Neural progenitor cell (in vitro differentiated cells): ENCODE data around the gene SNN. TPM values are rescaled to one million over a fixed set of nuclear protein-coding genes. Genes with fewer than 3 reads are reported as not detected.

ENCODE experiments used
- DNase-seq: peaks from one replicate; pipeline ENCODE4 v3.0.0-alpha.2; 2016; ENCODE audit warnings: low spot score
- H2AFZ ChIP-seq: fragments of 200-600 bp; sonication (generic); replicated peaks from 2 replicates; pipeline ENCODE4 v1.6.1; 2016; ENCODE audit warnings: antibody characterized with exemption
- H3F3A ChIP-seq: fragments of 200-600 bp; sonication (generic); 2 replicates; pipeline ENCODE4 v1.6.1; 2016; ENCODE audit warnings: antibody characterized with exemption, low read depth
- H3K27ac ChIP-seq: fragments of 200-600 bp; sonication (generic); 2 replicates; pipeline ENCODE4 v1.5.1; 2016; ENCODE audit warnings: mild to moderate bottlenecking
- H3K27me3 ChIP-seq: fragments of 200-600 bp; sonication (generic); 2 replicates; pipeline ENCODE4 v1.6.1; 2016; ENCODE audit warnings: mild to moderate bottlenecking, moderate library complexity
- H3K36me3 ChIP-seq: fragments of 200-600 bp; sonication (generic); 2 replicates; pipeline ENCODE4 v1.5.1; 2016
- H3K4me1 ChIP-seq: fragments of 200-600 bp; sonication (generic); 2 replicates; pipeline ENCODE4 v1.6.1; 2016; ENCODE audit warnings: mixed run types
- H3K4me2 ChIP-seq: fragments of 200-600 bp; sonication (generic); 2 replicates; pipeline ENCODE4 v1.6.1; 2016
- H3K4me3 ChIP-seq: fragments of 200-600 bp; sonication (generic); 2 replicates; pipeline ENCODE4 v1.5.1; 2016
- H3K79me2 ChIP-seq: fragments of 200-600 bp; sonication (generic); 2 replicates; pipeline ENCODE4 v1.6.1; 2016; ENCODE audit warnings: low read depth
- H3K9ac ChIP-seq: fragments of 200-600 bp; sonication (generic); 2 replicates; pipeline ENCODE4 v1.6.1; 2016
- H3K9me3 ChIP-seq: fragments of 200-600 bp; sonication (generic); 2 replicates; pipeline ENCODE4 v1.5.1; 2016; ENCODE audit warnings: low read depth
- H4K20me1 ChIP-seq: fragments of 200-600 bp; sonication (generic); 2 replicates; pipeline ENCODE4 v1.6.1; 2016; ENCODE audit warnings: low read depth
- H3K27ac Mint-ChIP-seq: 3 replicates; pipeline ENCODE4 v1.8.0; 2021; ENCODE audit warnings: mixed read lengths
- H3K27me3 Mint-ChIP-seq: 2 replicates; pipeline ENCODE4 v1.8.0; 2022; ENCODE audit warnings: low read depth, mild to moderate bottlenecking, inconsistent platforms, moderate library complexity, mixed read lengths; ENCODE audit not compliant: insufficient read depth
- H3K36me3 Mint-ChIP-seq: 3 replicates; pipeline ENCODE4 v1.8.0; 2021; ENCODE audit warnings: mixed read lengths
- H3K4me1 Mint-ChIP-seq: 3 replicates; pipeline ENCODE4 v1.8.0; 2021; ENCODE audit warnings: mixed read lengths
- H3K4me3 Mint-ChIP-seq: 3 replicates; pipeline ENCODE4 v1.8.0; 2021; ENCODE audit warnings: mild to moderate bottlenecking, moderate library complexity, mixed read lengths
- H3K9me3 Mint-ChIP-seq: 3 replicates; pipeline ENCODE4 v1.8.0; 2020; ENCODE audit warnings: mixed read lengths
- EZH2 ChIP-seq: fragments of 200-600 bp; sonication (generic); IDR thresholded peaks from 2 replicates; pipeline ENCODE4 v1.6.1; 2017; ENCODE audit warnings: antibody characterized with exemption, mild to moderate bottlenecking, moderate library complexity
- EZH2phosphoT487 ChIP-seq: fragments of 200-600 bp; sonication (generic); IDR thresholded peaks from 2 replicates; pipeline ENCODE4 v1.6.1; 2017; ENCODE audit warnings: antibody characterized with exemption
- total RNA-seq: library from RNA; depleted of rRNA; stranded (reverse); fragments of >200 nt; gene quantifications from 2 replicates; pipeline ENCODE4 v1.2.3, GENCODE V29; 2015; ENCODE audit warnings: low replicate concordance
- TF ChIP-seq, protein P1 (sequence below): fragments of 200-600 bp; sonication (generic); IDR thresholded peaks from 2 replicates; pipeline ENCODE4 v1.5.1; 2017; ENCODE audit warnings: antibody characterized with exemption, mild to moderate bottlenecking

The SNN gene
- total RNA-seq, 1 donor from 2014 or later: 48.7 TPM

- Histone ChIP-seq H3K27me3 (no peaks in the 10 kb centered on the region), H3K27ac (no peak overlapping the region), H3K9ac (peak overlapping the region; percentile 81), H3K36me3 (no peaks in the 10 kb centered on the region), H3F3A (peaks cover 25% of the 10 kb centered on the region), H3K4me3 (peak overlapping the region; percentile 98), H4K20me1 (peaks cover 57% of the 10 kb centered on the region), H3K9me3 (no peaks in the 10 kb centered on the region), H2AFZ (no peak overlapping the region), H3K79me2 (peaks cover 60% of the 10 kb centered on the region), H3K4me1 (peaks cover 32% of the 10 kb centered on the region), H3K4me2 (peak overlapping the region; percentile 89)
- TF ChIP-seq, protein P1, sequence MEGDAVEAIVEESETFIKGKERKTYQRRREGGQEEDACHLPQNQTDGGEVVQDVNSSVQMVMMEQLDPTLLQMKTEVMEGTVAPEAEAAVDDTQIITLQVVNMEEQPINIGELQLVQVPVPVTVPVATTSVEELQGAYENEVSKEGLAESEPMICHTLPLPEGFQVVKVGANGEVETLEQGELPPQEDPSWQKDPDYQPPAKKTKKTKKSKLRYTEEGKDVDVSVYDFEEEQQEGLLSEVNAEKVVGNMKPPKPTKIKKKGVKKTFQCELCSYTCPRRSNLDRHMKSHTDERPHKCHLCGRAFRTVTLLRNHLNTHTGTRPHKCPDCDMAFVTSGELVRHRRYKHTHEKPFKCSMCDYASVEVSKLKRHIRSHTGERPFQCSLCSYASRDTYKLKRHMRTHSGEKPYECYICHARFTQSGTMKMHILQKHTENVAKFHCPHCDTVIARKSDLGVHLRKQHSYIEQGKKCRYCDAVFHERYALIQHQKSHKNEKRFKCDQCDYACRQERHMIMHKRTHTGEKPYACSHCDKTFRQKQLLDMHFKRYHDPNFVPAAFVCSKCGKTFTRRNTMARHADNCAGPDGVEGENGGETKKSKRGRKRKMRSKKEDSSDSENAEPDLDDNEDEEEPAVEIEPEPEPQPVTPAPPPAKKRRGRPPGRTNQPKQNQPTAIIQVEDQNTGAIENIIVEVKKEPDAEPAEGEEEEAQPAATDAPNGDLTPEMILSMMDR: no peak
- TF ChIP-seq EZH2: no peak
- no peak for TF ChIP-seq EZH2phosphoT487
- H3K27me3 Mint-ChIP-seq: peaks cover 6% of the 10 kb centered on the region
- H3K9me3 Mint-ChIP-seq: no peaks in the 10 kb centered on the region
- no peaks in the 10 kb centered on the region for H3K36me3 Mint-ChIP-seq
- peak overlapping the region; percentile 90 for H3K4me3 Mint-ChIP-seq
- peaks cover 38% of the 10 kb centered on the region for H3K4me1 Mint-ChIP-seq
- DNase-seq: no peak
- no peak overlapping the region for H3K27ac Mint-ChIP-seq
These were observed 1.3 kb downstream of the SNN start for GRCh38 chr16:11669380-11670146.

GRCh38 chr16:11670171-11671131 lies 2.2 kb downstream of the SNN start:
- no peaks in the 10 kb centered on the region for H3K27me3 ChIP-seq
- TF ChIP-seq, protein P1: no peak
- TF ChIP-seq EZH2phosphoT487 (no peak), EZH2 (no peak)
- no peaks in the 10 kb centered on the region for H3K9me3 ChIP-seq
- H3K36me3 Mint-ChIP-seq: peaks cover 2% of the 10 kb centered on the region
- peaks cover 25% of the 10 kb centered on the region for H3K4me1 ChIP-seq
- no peak for DNase-seq
- H3K9ac ChIP-seq: peak overlapping the region; percentile 81
- peak overlapping the region; percentile 98 for H3K4me3 ChIP-seq
- H3K79me2 ChIP-seq: peaks cover 69% of the 10 kb centered on the region
- H3K36me3 ChIP-seq: no peaks in the 10 kb centered on the region
- peaks cover 6% of the 10 kb centered on the region for H3K27me3 Mint-ChIP-seq
- H2AFZ ChIP-seq: no peak overlapping the region
- H3F3A ChIP-seq: peaks cover 16% of the 10 kb centered on the region
- no peaks in the 10 kb centered on the region for H3K9me3 Mint-ChIP-seq
- peak overlapping the region; percentile 89 for H3K4me2 ChIP-seq
- no peak overlapping the region for H3K27ac ChIP-seq
- peaks cover 66% of the 10 kb centered on the region for H4K20me1 ChIP-seq
- H3K27ac Mint-ChIP-seq: no peak overlapping the region
- H3K4me3 Mint-ChIP-seq: peak overlapping the region; percentile 90
- peaks cover 34% of the 10 kb centered on the region for H3K4me1 Mint-ChIP-seq

GRCh38 chr16:11671271-11671670 lies 3.0 kb downstream of the SNN start:
- Histone ChIP-seq H3K9me3 (no peaks in the 10 kb centered on the region), H3K4me3 (no peak overlapping the region), H2AFZ (no peak overlapping the region), H3K27me3 (no peaks in the 10 kb centered on the region), H3K79me2 (peaks cover 71% of the 10 kb centered on the region), H3K9ac (peak overlapping the region; percentile 19), H4K20me1 (peaks cover 74% of the 10 kb centered on the region), H3K36me3 (no peaks in the 10 kb centered on the region), H3K27ac (no peak overlapping the region), H3F3A (peaks cover 16% of the 10 kb centered on the region), H3K4me2 (peak overlapping the region; percentile 89), H3K4me1 (peaks cover 25% of the 10 kb centered on the region)
- Mint-ChIP-seq H3K27me3 (peaks cover 2% of the 10 kb centered on the region), H3K4me3 (peak overlapping the region; percentile 90), H3K27ac (no peak overlapping the region), H3K36me3 (peaks cover 6% of the 10 kb centered on the region), H3K4me1 (peaks cover 29% of the 10 kb centered on the region), H3K9me3 (no peaks in the 10 kb centered on the region)
- DNase-seq: no peak
- TF ChIP-seq EZH2phosphoT487 (no peak), EZH2 (no peak)
- TF ChIP-seq, protein P1: no peak
